Right hindlimb (tissue), 1 donor: ENCODE results near the gene WNT2.

ENCODE experiments used
- DNase-seq: peaks from one replicate; pipeline ENCODE4 v3.0.0-alpha.2; 2018

WNT2 gene

DNA sequence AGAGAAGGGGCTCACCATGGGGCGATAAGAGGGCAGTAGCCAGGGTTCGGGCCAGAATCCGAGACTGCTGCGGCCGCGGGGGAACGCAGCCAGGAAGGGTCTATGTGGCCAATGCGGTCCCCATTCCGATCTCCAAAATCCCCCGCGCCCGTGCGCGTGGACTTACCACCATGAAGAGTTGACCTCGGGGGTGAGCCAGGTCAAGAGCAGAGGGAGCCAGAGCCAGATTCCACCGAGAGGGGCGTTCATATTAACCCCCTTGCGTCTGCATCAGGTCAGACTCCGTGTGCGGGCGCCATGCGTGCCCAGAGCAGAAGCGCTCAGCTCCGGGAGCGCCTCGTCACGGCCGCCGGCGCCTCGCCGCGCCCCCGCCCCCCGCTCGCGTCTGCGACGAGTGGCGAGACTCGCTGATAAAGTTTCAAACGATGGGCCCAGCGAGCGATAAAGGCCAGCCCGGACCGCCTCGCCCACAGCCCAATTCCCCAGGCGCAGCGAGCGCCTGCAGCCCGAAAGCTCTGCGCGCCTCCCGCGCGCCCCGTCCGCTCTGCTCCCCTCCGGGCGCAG lies at the start of gene WNT2:
TSS of gene WNT2 (minus strand) at position 318 of the 564 bp plus-strand sequence. CDS start at position 249, 69 bp downstream.
- no peak for DNase-seq

- DNase-seq = no peak
These were observed 49.2 kb upstream of the WNT2 start for GRCh38 chr7:117372073-117372472.

DNA sequence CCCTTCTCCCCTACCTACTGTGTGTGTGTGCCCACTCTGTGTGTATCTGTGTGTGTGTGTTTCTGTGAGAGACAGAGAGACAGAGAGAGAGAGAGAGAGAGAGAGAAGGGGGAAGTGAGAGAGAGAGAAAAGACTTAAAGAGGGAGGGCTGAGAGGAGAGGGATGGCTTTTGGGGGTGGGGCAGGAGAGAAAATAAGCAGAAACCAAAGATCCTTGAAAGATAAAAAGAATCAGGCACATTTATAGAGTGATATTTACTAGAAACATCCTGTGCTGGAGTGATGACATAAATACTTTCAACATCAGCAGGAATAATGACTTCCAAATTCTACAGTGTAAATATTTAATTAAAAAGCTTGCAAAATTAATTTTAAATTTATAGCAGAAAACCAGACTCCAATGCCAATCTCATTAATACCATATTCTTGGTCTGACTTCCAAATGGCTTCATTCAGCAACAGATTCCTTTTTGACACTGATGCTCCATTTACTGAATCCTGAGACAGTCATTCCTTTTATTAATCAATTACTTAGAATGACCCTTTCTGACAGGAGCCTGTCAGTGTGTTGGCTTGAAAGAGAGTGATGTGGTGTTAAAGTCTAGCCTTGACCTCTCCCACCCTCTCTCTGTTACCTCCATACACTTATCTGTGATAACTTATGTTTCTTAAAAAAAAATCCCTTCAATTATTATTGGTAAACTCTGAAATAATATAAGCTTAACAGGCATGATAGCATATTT lies 41.7 kb upstream of the WNT2 start:
- no peak for DNase-seq

GRCh38 chr7:117362294-117362888 lies 39.5 kb upstream of the WNT2 start:
- DNase-seq = no peak

GRCh38 chr7:117350027-117350426 lies 27.2 kb upstream of the WNT2 start:
- no peak for DNase-seq

GRCh38 chr7:117349570-117349969 lies 26.7 kb upstream of the WNT2 start:
- DNase-seq = no peak

GRCh38 chr7:117347962-117348672 lies 25.3 kb upstream of the WNT2 start:
- no peak for DNase-seq

DNA sequence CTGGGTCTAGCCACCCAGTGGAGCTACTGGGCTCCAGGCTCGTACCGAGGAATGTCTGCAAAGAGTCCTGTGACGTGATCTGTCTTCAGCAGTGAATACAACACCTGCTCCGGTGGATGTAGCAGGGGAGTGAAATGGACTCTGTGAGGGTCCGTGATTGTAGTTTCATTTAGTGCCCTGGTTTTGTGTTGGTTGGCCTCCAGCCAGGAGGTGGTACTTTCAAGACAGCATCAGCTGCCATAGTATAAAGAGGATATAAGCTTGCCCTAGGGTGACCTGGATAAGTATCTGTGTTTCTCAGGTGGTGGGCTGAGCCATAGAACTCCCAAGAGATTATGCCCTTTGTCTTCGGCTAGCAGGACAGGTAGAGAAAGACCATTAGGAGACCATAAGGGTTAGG lies 24.6 kb upstream of the WNT2 start:
- DNase-seq = no peak

DNA sequence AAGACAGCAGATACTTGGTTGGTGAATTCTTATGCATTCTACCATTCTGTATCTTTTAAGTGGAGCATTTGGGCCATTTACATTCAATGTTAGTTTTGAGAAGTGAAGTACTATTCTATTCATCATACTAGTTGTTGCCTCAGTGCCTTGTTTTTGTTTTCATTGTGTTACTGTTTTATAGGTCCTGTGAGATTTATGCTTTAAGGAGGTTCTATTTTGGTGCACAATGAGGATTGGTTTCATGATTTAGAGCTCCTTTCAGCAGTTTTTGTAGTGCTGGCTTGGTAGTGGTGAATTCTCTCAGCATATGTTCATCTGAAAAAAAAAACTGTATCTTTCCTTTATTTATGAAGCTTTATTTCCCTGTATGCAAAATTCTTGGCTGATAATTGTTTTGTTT lies 23.3 kb upstream of the WNT2 start:
- no peak for DNase-seq

DNA sequence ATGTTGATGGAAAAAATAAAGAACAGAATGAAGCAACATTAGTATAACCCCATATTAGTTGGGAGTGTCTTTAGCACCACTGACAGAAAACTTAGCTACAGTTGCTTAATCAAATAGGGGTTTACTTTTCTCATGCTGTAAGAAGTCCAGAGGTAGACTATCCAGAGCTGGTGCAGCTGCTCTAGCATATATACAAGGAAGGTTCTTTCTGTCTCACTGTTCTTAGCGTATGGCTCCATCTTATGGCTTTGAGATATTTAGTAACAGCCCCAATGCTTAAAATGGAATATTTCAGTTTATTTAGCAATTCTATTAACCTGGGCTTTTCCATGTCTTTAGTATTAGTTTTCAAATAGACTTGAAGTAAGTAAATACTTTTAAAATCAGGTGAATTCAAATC lies 15.2 kb upstream of the WNT2 start:
- DNase-seq = no peak

DNA sequence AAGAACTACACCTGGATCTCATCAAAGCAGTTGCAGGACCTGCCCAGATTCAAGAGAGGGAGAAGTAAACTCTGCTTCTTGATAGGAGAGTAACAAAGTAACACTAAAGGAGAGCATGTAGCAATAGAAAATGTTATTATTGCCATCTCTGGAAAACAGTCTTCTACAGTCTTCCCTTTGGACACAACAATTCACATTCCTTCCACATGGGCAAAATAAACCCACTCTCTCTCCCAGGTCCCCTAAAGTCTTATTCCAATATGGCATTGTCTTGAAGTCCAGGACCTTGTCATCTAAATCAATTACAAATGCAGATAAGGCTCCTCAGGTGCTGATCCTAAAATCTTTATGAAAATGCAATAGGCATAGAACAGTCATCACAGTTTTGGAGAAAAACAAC lies 10.3 kb upstream of the WNT2 start:
- DNase-seq = no peak

DNA sequence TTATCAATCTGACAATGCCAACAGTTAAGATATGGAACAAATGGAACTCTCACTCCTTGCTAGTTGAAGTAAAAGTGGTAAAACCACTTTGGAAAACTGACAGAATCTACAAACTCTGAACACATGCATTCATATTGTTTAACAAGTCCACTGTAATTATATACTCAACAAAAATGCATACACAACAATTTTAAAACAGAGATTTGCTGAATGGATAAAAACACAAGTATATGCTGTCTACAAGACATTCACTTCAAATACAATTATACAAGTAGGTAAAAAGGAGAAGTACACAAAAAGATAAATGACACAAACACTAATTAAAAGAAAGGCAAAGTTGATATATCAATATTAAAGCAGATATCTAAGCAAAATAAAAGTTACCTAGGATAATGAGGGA lies 9.2 kb upstream of the WNT2 start:
- DNase-seq = no peak

GRCh38 chr7:117325836-117326235 lies 3.0 kb upstream of the WNT2 start:
- no peak for DNase-seq

GRCh38 chr7:117324960-117325359 lies 2.1 kb upstream of the WNT2 start:
- DNase-seq = no peak

DNA sequence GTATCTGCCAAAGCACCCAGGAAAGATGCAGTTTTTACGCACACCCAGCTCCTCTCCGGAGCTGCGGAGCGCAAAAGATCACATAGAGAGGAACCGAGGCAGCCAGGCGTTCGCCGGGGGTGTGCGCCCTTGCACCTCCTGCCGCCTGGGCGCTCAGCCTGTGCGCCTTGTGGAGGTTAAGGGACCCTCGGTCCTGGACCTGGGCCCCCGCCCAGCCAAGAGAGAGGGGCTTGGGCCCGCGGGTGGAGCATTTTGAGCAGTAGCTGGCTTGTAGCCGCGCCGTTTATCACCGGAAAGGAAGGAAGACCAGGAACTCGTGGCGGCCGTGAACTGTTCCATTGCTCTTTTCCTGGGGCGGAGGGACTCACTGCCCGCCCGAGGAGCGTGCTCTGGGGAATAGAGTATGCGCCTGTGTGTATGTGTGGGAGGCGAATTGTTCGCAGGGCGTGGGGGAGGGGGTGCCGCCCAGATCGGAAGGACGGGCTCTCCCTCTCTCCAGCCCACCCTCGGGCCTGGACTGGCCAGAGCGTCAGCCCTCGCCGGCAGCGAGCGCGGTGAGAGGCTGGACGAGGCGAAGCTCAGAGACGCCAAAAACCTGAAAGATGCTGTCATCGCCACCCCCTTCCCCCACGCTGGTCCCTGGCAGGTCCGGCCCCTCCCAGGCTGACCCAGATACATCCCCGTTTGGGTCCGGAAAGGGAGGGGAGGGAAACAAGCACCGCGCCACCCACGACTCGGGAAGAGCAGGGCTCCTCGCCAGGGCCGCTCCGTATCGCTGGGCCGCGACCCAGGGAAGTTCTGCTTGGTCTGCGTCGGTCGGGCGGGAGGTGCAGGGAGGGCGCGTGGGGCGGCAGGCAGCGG lies 1.2 kb upstream of the WNT2 start:
- DNase-seq = peak; percentile 69

DNA sequence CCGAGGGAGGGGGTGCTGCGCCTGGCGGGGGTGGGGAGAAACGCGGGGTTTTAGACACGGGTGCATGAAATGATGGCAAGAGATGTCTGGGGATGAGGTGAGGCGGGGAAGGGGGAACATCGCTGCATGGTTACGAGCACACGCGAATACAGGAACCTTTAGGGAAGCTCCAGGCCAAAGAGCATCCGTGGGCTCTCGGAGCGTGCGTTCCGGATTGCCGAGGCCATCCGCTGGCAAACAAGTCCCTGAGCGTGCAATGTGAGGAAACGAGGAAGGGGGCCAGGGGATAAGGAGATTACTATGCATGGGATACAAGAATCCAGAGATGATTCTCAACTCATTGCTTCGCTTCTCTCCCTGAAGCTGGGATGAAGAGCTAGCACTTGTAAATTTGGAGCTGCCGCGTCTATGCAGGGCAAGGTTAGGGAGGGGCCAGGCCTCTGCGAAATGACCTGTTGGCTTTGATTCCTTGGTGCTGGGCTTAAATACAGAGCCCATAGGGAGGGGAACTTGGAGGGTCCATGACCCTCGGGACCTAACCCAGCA lies 520 bp upstream of the WNT2 start:
- no peak for DNase-seq

GRCh38 chr7:117320523-117320922 lies 2.3 kb downstream of the WNT2 start:
- DNase-seq = no peak

- no peak for DNase-seq
These were observed 3.7 kb downstream of the WNT2 start for GRCh38 chr7:117319181-117319580.

DNA sequence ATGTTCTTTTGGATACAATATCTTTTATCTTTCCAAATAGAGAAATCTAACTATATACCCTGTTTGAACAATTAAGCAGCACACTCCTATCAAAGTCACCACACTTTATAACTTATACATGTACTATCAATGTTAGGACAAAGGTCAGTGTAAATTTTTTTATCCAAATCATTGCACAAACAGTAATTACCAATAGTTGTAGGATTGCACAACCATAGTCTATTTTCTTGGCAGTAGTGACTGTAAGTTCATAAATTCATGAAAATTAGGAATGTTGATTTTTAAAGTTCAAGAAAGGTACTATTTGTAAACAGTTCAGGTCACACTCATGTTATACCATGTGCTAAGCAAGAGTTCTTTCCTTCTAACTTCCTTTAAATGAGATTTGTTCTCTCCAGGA lies 9.3 kb downstream of the WNT2 start:
- no peak for DNase-seq

DNA sequence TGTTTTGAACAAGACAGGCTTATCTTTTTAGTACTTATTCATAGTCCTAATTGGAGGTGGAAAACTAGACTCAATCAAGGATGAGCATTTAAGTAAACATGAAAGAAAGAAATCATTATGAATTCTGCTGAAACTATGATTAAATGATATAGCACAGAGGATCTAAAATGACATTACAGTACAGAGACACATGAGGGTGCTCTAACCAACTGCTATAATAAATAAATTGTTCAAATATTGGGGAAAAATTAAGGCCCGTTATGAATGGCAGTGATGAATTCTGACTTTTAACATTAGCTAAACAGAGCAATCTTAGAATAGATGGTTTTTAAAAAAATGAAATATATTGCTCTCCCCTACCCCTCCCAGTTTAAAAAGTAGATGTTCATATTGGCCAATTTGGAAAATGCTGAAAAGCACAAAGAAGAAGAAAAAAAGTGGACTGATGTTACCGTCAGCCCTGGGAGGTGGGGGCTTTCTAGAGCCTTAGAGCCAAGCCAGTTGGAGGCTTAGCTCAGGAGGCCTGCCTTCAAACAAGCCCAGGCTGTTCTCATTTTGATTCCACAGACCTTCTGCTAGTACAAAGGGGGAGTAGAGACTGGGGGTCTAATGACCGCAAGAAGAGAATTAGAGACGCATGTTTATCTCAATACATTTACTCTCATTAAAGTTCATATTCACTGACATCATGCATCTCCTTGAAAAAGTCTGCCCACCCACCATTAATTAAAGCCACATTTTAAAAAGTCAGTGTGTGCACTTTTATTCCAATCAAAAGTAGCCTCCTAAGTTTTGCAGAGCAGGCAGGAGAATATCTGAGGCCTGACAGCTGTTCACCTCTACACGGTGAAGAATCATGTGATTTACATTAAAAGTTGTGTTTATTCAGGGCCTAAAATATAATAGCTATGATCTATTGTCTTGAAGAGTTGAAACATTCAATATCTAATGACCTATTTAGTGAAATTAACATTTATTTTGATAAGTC lies 10.0 kb downstream of the WNT2 start:
- no peak for DNase-seq

DNA sequence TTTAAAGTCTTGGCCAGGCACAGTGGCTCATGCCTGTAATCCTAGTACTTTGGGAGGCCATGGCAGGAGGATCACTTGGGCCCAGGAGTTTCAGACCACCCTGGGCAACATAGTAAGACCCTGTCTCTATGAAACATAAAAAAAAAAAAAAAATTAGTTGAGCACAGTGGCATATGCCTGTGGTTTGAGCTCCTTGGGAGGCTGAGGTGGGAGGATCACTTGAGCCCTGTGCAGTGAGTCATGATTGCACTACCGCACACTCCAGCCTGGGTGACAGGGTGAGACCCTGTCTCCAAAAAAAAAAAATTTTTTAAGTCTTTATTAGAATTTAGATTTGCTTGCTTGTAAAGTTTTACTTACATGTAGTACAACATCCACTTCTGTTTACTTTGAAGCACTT lies 14.0 kb downstream of the WNT2 start:
- DNase-seq = no peak
